Urinary bladder (tissue), 4 donors: ENCODE results near the gene DISC1. TPM values are rescaled to one million over a fixed set of nuclear protein-coding genes. Genes with fewer than 3 reads are reported as not detected.
"Not testable (repeated sequence)": the region's sequence is repeated elsewhere in the genome, so short reads cannot be mapped to it uniquely, and the experiment has no call there.

Source experiments
- DNase-seq: peaks from one replicate; pipeline ENCODE4 v3.0.0-alpha.2; 2015; ENCODE audit errors: extremely low spot score
- H3K27ac ChIP-seq: one replicate; pipeline ENCODE4 v1.5.1; 2013; ENCODE audit warnings: low read depth, mild to moderate bottlenecking, moderate library complexity
- H3K36me3 ChIP-seq: one replicate; pipeline ENCODE4 v1.6.1; 2013; ENCODE audit warnings: mild to moderate bottlenecking, moderate library complexity; ENCODE audit not compliant: insufficient read depth
- H3K4me1 ChIP-seq: one replicate; pipeline ENCODE4 v1.6.1; 2013; ENCODE audit warnings: mild to moderate bottlenecking, moderate library complexity; ENCODE audit not compliant: insufficient read depth
- H3K4me3 ChIP-seq: one replicate; pipeline ENCODE4 v1.5.1; 2013; ENCODE audit warnings: low read depth, low read length
- WGBS: extraction: QIAGEN DNeasy Blood & Tissue Kit; methylation state at CpG from one replicate; pipeline ENCODE4 v1.1.7; 2013; 5-methylcytosine and 5-hydroxymethylcytosine counted together
- polyA plus RNA-seq: library from polyadenylated mRNA; stranded (reverse); fragments of 200-250 nt; gene quantifications from one replicate; pipeline ENCODE4 v1.2.3, GENCODE V29; 2013
- total RNA-seq: library from RNA; depleted of rRNA; stranded (reverse); fragments of >200 nt; gene quantifications from one replicate; pipeline ENCODE4 v1.2.3, GENCODE V29; 2014
- donor health status: healthy with polysubstance abuse.
- donor health status: healthy.

The DISC1 gene
- total and polyA plus RNA-seq, 2 donors = 1.6 to 32.0 TPM

- Histone ChIP-seq H3K27ac (no peak overlapping the region), H3K4me1 (no peaks in the 10 kb centered on the region), H3K4me3 (no peak overlapping the region), H3K36me3 (no peaks in the 10 kb centered on the region)
- DNase-seq = no peak
- 96% methylated on average over 1 of the region's 1 CpG for WGBS
Observed at GRCh38 chr1:231883382-231883781, 256.8 kb downstream of the DISC1 start.

- DNase-seq = no peak
- Histone ChIP-seq H3K4me3 (no peak overlapping the region), H3K27ac (no peak overlapping the region), H3K4me1 (no peaks in the 10 kb centered on the region), H3K36me3 (no peaks in the 10 kb centered on the region)
- WGBS = 43% methylated on average over 7 of the region's 7 CpGs
Observed at GRCh38 chr1:231885209-231885854, 258.7 kb downstream of the DISC1 start.

- no peak overlapping the region for H3K27ac ChIP-seq
- DNase-seq = no peak
- 96% methylated on average over 3 of the region's 3 CpGs for WGBS
- no peak overlapping the region for H3K4me3 ChIP-seq
- no peaks in the 10 kb centered on the region for H3K36me3 ChIP-seq
- H3K4me1 ChIP-seq = no peaks in the 10 kb centered on the region
Observed at GRCh38 chr1:231887166-231887565, 260.6 kb downstream of the DISC1 start.

GRCh38 chr1:231887866-231888265 lies 261.3 kb downstream of the DISC1 start:
- Histone ChIP-seq H3K4me3 (no peak overlapping the region), H3K36me3 (no peaks in the 10 kb centered on the region), H3K27ac (no peak overlapping the region), H3K4me1 (no peaks in the 10 kb centered on the region)
- DNase-seq = no peak
- 82% methylated on average over 6 of the region's 6 CpGs for WGBS

- Histone ChIP-seq H3K4me3 (no peak overlapping the region), H3K36me3 (no peaks in the 10 kb centered on the region), H3K4me1 (no peaks in the 10 kb centered on the region), H3K27ac (no peak overlapping the region)
- no peak for DNase-seq
- WGBS = 96% methylated on average over 4 of the region's 4 CpGs
Observed at GRCh38 chr1:231890791-231891190, 264.2 kb downstream of the DISC1 start.

GRCh38 chr1:231893400-231894102 lies 267.0 kb downstream of the DISC1 start:
- H3K36me3 ChIP-seq = no peaks in the 10 kb centered on the region
- no peaks in the 10 kb centered on the region for H3K4me1 ChIP-seq
- no peak for DNase-seq
- H3K27ac ChIP-seq = no peak overlapping the region
- 96% methylated on average over 7 of the region's 7 CpGs for WGBS
- no peak overlapping the region for H3K4me3 ChIP-seq

GRCh38 chr1:231896806-231897205 lies 270.2 kb downstream of the DISC1 start:
- Histone ChIP-seq H3K36me3 (no peaks in the 10 kb centered on the region), H3K4me1 (no peaks in the 10 kb centered on the region), H3K27ac (no peak overlapping the region), H3K4me3 (no peak overlapping the region)
- 93% methylated on average over 4 of the region's 4 CpGs for WGBS
- DNase-seq = no peak

GRCh38 chr1:231899046-231899445 lies 272.5 kb downstream of the DISC1 start:
- H3K36me3 ChIP-seq = no peaks in the 10 kb centered on the region
- H3K27ac ChIP-seq = no peak overlapping the region
- no peaks in the 10 kb centered on the region for H3K4me1 ChIP-seq
- no peak for DNase-seq
- 97% methylated on average over 2 of the region's 2 CpGs for WGBS
- no peak overlapping the region for H3K4me3 ChIP-seq

GRCh38 chr1:231899713-231900435 lies 273.3 kb downstream of the DISC1 start:
- 38% methylated on average over 9 of the region's 9 CpGs for WGBS
- Histone ChIP-seq H3K4me1 (no peaks in the 10 kb centered on the region), H3K36me3 (no peaks in the 10 kb centered on the region), H3K27ac (no peak overlapping the region), H3K4me3 (no peak overlapping the region)
- DNase-seq = no peak

GRCh38 chr1:231903586-231904081 lies 277.0 kb downstream of the DISC1 start:
- 96% methylated on average over 4 of the region's 4 CpGs for WGBS
- Histone ChIP-seq H3K4me3 (no peak overlapping the region), H3K36me3 (no peaks in the 10 kb centered on the region), H3K27ac (no peak overlapping the region), H3K4me1 (no peaks in the 10 kb centered on the region)
- no peak for DNase-seq

- H3K4me1 ChIP-seq, H3K4me3 ChIP-seq, H3K36me3 ChIP-seq, DNase-seq, H3K27ac ChIP-seq: not testable (repeated sequence)
- 89% methylated on average over 2 of the region's 2 CpGs for WGBS
Observed at GRCh38 chr1:231907310-231907709, 280.7 kb downstream of the DISC1 start.

- Histone ChIP-seq H3K4me3 (no peak overlapping the region), H3K36me3 (no peaks in the 10 kb centered on the region), H3K27ac (no peak overlapping the region), H3K4me1 (no peaks in the 10 kb centered on the region)
- no peak for DNase-seq
- WGBS = 91% methylated on average over 7 of the region's 7 CpGs
Observed at GRCh38 chr1:231913493-231913892, 286.9 kb downstream of the DISC1 start.

GRCh38 chr1:231918239-231919015 lies 291.8 kb downstream of the DISC1 start:
- Histone ChIP-seq H3K4me1 (no peaks in the 10 kb centered on the region), H3K36me3 (no peaks in the 10 kb centered on the region), H3K4me3 (no peak overlapping the region), H3K27ac (no peak overlapping the region)
- WGBS = 68% methylated on average over 6 of the region's 6 CpGs
- DNase-seq = no peak
